Peyer's patch (tissue), 4 donors: ENCODE data around the gene TSG101. TPM values are rescaled to one million over a fixed set of nuclear protein-coding genes. Genes with fewer than 3 reads are reported as not detected.

Source experiments
- DNase-seq, 3 donors: peaks; one replicate each; pipeline ENCODE4 v3.0.0-alpha.2; 2017 to 2019
- H3K27ac ChIP-seq, 4 donors: fragments of 200-600 bp; sonication (generic); one replicate each; pipeline ENCODE4 v1.5.1; 2016 to 2019
- H3K27me3 ChIP-seq, 2 donors: fragments of 200-600 bp; sonication (generic); one replicate each; pipeline ENCODE4 v1.5.1; 2019
- H3K36me3 ChIP-seq, 3 donors: fragments of 200-600 bp; sonication (generic); one replicate each; pipeline ENCODE4 v1.5.1; 2016 to 2019
- H3K4me1 ChIP-seq, 4 donors: fragments of 200-600 bp; sonication (generic); one replicate each; pipeline ENCODE4 v1.5.1; 2016 to 2019
- H3K4me3 ChIP-seq, 4 donors: fragments of 200-600 bp; sonication (generic); 1 replicate in 3 of 4; 2 replicates in 1 of 4; pipeline ENCODE4 v1.5.1; 2016 to 2019; ENCODE audit warnings: mild to moderate bottlenecking in 1 of 4
- H3K9me3 ChIP-seq, 4 donors: fragments of 200-600 bp; sonication (generic); one replicate each; pipeline ENCODE4 v1.5.1; 2016 to 2019; ENCODE audit warnings: mild to moderate bottlenecking in 1 of 4
- POLR2A ChIP-seq, 2 donors: fragments of 450-650 bp; IDR thresholded peaks; one replicate each; pipeline ENCODE4 v1.5.1; 2017; ENCODE audit warnings: antibody characterized with exemption in 2 of 2, mild to moderate bottlenecking in 2 of 2, moderate library complexity in 2 of 2
- total RNA-seq, 4 donors: library from RNA; depleted of rRNA; stranded (reverse); fragments of >200 nt; gene quantifications; one replicate each; pipeline ENCODE4 v1.1.0, GENCODE V29; 2016
- TF ChIP-seq, protein P1 (sequence below), 6 experiments: fragments of 450-650 bp in 4 of 6; fragments of 200-600 bp in 2 of 6; sonication (generic) in 1 of 6; IDR thresholded peaks; one replicate each; pipeline ENCODE4 v1.5.1; 2017 to 2019; ENCODE audit warnings: antibody characterized with exemption in 6 of 6, mild to moderate bottlenecking in 3 of 6, moderate library complexity in 1 of 6

Gene TSG101, protein sequence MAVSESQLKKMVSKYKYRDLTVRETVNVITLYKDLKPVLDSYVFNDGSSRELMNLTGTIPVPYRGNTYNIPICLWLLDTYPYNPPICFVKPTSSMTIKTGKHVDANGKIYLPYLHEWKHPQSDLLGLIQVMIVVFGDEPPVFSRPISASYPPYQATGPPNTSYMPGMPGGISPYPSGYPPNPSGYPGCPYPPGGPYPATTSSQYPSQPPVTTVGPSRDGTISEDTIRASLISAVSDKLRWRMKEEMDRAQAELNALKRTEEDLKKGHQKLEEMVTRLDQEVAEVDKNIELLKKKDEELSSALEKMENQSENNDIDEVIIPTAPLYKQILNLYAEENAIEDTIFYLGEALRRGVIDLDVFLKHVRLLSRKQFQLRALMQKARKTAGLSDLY
- 10 to 100 TPM; 61.8 to 73.5 (median 67.6) TPM for total RNA-seq

DNA sequence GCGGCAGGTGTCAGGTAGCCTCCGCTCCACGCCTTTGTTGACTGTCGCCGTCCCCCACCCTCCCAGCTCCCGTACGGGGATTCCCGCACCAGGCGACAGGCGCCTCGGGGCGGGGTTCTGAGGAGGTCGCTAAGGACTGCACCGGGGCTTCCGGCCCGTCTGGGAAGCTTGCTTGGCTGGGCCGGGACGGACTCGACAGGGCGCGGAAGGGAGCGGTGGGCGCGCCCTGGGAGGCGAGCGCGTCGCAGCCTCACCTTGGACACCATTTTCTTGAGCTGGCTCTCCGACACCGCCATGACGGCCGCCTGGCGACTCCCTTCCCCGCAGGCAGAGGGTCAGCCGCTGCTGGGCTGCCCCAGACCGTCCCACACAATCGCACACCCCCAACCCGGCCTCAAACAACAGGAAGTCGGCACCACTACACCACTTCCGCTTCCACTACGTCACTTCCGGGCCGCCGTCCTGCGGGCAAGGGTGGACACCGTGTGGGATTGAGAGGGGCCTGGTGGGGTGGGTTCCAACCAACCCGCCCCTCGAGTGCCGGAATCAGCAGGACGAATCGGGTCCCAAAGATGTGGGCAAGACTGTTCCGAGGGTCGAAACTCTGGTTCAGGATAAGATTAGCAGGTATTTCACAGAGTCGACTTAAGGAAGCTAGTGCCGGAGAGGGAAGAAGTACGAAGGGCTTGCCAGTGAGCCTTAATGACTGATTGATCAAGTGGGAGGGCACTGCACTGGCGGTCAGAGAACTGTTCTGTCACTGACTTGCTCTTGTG, at the start of gene TSG101:
Gene TSG101, minus strand, starts transcription at position 422 of the 776 bp plus-strand sequence. Its CDS starts 126 bp downstream, at position 296.
- peak within 1 kb of the TSS; percentile 61 to 95 (median 88) for H3K4me3 ChIP-seq
- peaks cover 0 to 14% (median 2%) of the 10 kb centered on the region in 4 donors for H3K4me1 ChIP-seq
- H3K27ac ChIP-seq = peak within 1 kb of the TSS; percentile 92 to 98 (median 96)
- TF ChIP-seq POLR2A (IDR thresholded peaks at IDR 0.05) = peak; percentile 81 to 88
- TF ChIP-seq, protein P1, sequence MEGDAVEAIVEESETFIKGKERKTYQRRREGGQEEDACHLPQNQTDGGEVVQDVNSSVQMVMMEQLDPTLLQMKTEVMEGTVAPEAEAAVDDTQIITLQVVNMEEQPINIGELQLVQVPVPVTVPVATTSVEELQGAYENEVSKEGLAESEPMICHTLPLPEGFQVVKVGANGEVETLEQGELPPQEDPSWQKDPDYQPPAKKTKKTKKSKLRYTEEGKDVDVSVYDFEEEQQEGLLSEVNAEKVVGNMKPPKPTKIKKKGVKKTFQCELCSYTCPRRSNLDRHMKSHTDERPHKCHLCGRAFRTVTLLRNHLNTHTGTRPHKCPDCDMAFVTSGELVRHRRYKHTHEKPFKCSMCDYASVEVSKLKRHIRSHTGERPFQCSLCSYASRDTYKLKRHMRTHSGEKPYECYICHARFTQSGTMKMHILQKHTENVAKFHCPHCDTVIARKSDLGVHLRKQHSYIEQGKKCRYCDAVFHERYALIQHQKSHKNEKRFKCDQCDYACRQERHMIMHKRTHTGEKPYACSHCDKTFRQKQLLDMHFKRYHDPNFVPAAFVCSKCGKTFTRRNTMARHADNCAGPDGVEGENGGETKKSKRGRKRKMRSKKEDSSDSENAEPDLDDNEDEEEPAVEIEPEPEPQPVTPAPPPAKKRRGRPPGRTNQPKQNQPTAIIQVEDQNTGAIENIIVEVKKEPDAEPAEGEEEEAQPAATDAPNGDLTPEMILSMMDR (IDR thresholded peaks at IDR 0.05) = no peak
- DNase-seq = peak; percentile 95 to 97 (median 96)
- no peaks in the 10 kb centered on the region for H3K27me3 ChIP-seq
- no peaks in the 10 kb centered on the region for H3K36me3 ChIP-seq
- H3K9me3 ChIP-seq = no peaks in the 10 kb centered on the region

DNA sequence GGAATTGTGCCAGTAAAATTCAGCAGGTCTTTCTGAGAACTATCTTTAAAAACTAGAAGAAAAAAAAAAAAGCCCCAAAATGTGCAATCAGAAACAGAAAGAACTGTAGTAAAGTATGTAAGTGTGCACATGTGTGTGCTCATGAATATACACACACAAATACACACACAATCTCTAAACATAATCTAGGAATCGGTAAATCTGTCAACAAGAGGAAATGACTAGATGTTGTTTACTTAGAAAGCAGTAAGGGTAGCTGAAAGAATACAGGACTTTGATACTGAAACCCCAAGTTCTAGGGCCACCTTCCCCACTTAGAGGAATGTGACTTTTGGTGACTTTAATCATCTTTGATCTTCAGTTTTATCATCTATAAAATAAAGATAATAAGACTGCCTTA, 48.6 kb upstream of the TSG101 start:
- Histone ChIP-seq H3K27me3 (no peaks in the 10 kb centered on the region), H3K36me3 (peaks cover 0 to 46% (median 0%) of the 10 kb centered on the region in 3 donors), H3K9me3 (no peaks in the 10 kb centered on the region), H3K27ac (no peak overlapping the region), H3K4me1 (peaks cover 0 to 3% (median 0%) of the 10 kb centered on the region in 4 donors), H3K4me3 (no peak overlapping the region)
- no peak for DNase-seq
- TF ChIP-seq POLR2A (IDR thresholded peaks at IDR 0.05) = no peak
- TF ChIP-seq, protein P1 (IDR thresholded peaks at IDR 0.05) = no peak

DNA sequence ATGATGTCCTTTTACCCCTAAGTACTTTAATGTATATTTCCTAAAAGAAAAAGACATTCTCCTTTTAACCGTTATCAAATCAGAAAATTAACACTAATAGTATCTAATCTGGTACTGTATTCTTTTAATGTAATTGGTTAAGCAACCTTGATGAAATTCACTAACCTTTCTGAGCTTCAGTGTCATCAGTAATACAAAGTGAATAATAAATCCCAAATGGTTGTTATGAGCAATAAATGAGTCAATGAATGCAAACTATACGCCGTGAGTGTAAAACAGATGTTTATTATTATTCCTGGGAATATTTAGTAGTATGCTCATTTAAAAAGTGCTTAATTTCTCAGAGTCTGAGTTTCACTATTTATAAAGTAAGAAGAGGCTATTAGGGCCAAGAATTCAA, 40.3 kb upstream of the TSG101 start:
- H3K9me3 ChIP-seq = no peaks in the 10 kb centered on the region
- H3K36me3 ChIP-seq = peaks cover 0 to 73% (median 0%) of the 10 kb centered on the region in 3 donors
- H3K27ac ChIP-seq = no peak overlapping the region
- DNase-seq = no peak
- TF ChIP-seq POLR2A (IDR thresholded peaks at IDR 0.05) = no peak
- TF ChIP-seq, protein P1 (IDR thresholded peaks at IDR 0.05) = no peak
- H3K4me1 ChIP-seq = no peaks in the 10 kb centered on the region
- H3K4me3 ChIP-seq = no peak overlapping the region
- no peaks in the 10 kb centered on the region for H3K27me3 ChIP-seq

DNA sequence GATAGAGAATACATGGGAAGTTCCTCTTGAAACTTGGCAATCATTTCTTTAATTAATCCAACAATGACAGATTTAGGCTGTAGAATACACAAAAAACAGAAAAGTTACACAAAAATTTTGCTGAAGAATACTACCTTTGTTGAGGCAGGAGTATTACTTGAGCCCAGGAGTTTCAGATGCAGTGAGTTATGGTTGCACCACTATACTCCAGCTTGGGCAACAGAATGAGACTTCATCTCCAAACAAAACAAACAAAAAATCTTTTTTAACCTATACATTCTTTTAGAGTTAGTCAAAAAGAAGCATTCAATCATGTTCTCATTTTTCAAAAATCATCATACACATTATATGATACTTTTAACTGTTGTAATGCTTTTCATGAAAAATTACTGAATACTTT, 39.7 kb upstream of the TSG101 start:
- H3K36me3 ChIP-seq = peaks cover 0 to 71% (median 0%) of the 10 kb centered on the region in 3 donors
- H3K4me3 ChIP-seq = no peak overlapping the region
- TF ChIP-seq, protein P1 (IDR thresholded peaks at IDR 0.05) = no peak
- no peak for TF ChIP-seq POLR2A (IDR thresholded peaks at IDR 0.05)
- no peaks in the 10 kb centered on the region for H3K4me1 ChIP-seq
- H3K9me3 ChIP-seq = no peaks in the 10 kb centered on the region
- H3K27ac ChIP-seq = no peak overlapping the region
- DNase-seq = no peak
- H3K27me3 ChIP-seq = no peaks in the 10 kb centered on the region

DNA sequence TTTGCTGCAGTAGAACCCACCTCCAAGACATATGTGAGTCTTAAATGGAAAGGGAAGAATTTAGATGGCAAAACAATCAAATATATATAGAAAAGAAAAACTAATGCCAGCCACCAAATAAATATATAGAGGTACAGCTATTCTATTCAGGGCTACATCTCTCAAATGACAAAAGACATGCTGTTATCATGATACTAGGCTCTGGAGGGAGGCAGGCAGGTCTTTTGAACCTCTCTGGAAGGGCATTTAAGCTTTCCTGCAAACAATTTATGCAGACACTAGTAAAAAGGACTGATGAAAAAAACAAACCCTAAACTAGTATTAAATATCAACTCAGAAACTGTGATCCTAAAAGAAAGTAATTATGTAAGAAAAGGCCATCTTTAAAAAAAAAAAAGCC, 37.4 kb upstream of the TSG101 start:
- H3K36me3 ChIP-seq = peaks cover 0 to 64% (median 0%) of the 10 kb centered on the region in 3 donors

More for the DNA sequence above, 37.4 kb upstream of the TSG101 start:
- Histone ChIP-seq H3K9me3 (no peaks in the 10 kb centered on the region), H3K4me3 (no peak overlapping the region), H3K27ac (no peak overlapping the region), H3K27me3 (no peaks in the 10 kb centered on the region), H3K4me1 (no peaks in the 10 kb centered on the region)
- TF ChIP-seq, protein P1 (IDR thresholded peaks at IDR 0.05) = no peak
- no peak for TF ChIP-seq POLR2A (IDR thresholded peaks at IDR 0.05)
- DNase-seq = no peak
